GM18499 (cell line): ENCODE results near the gene PHLDA2.

ENCODE experiments used
- ATAC-seq: cut with Tn5 transposase; IDR thresholded peaks from one replicate; pipeline ENCODE4 v1.9.1; 2021; ENCODE audit warnings: moderate number of reproducible peaks; ENCODE audit not compliant: insufficient read depth, unreplicated experiment

The PHLDA2 gene

GRCh38 chr11:2886191-2886894, 42.9 kb downstream of the PHLDA2 start:
- no peak for ATAC-seq

GRCh38 chr11:2885678-2886081, 43.5 kb downstream of the PHLDA2 start, which contains the start of gene CDKN1C:
Gene CDKN1C (minus strand): TSS chr11:2885775. CDS start chr11:2885456, 319 bp downstream.
- no peak for ATAC-seq

- no peak for ATAC-seq
These were observed 44.1 kb downstream of the PHLDA2 start for GRCh38 chr11:2885017-2885677.

GRCh38 chr11:2883979-2884815, 45.0 kb downstream of the PHLDA2 start:
- no peak for ATAC-seq

GRCh38 chr11:2883640-2883978, 45.6 kb downstream of the PHLDA2 start:
- no peak for ATAC-seq

- no peak for ATAC-seq
These were observed 46.7 kb downstream of the PHLDA2 start for GRCh38 chr11:2882396-2883110.

- ATAC-seq = no peak
These were observed 47.2 kb downstream of the PHLDA2 start for GRCh38 chr11:2881981-2882375.

- ATAC-seq = no peak
These were observed 47.9 kb downstream of the PHLDA2 start for GRCh38 chr11:2881076-2881980.

GRCh38 chr11:2880646-2881045, 48.6 kb downstream of the PHLDA2 start:
- ATAC-seq = no peak

- no peak for ATAC-seq
These were observed 50.4 kb downstream of the PHLDA2 start for GRCh38 chr11:2878782-2879181.
